HUES64 (cell line): ENCODE results near the gene SLC1A2.

Experiments
- H3K27ac ChIP-seq: 2 replicates; pipeline ENCODE4 v1.7.0; 2013; ENCODE audit warnings: low read depth, low read length, inconsistent platforms
- H3K27me3 ChIP-seq: 2 replicates; pipeline ENCODE4 v1.6.1; 2013; ENCODE audit warnings: mild to moderate bottlenecking, low read length; ENCODE audit not compliant: insufficient read depth
- H3K36me3 ChIP-seq: 2 replicates; pipeline ENCODE4 v1.6.1; 2013; ENCODE audit warnings: mild to moderate bottlenecking, low read length; ENCODE audit not compliant: insufficient read depth
- H3K4me1 ChIP-seq: 2 replicates; pipeline ENCODE4 v1.6.1; 2013; ENCODE audit warnings: mild to moderate bottlenecking, low read length, moderate library complexity; ENCODE audit not compliant: insufficient read depth
- H3K4me3 ChIP-seq: 2 replicates; pipeline ENCODE4 v1.5.1; 2013; ENCODE audit warnings: mild to moderate bottlenecking, low read length, moderate library complexity
- H3K9ac ChIP-seq: 2 replicates; pipeline ENCODE4 v1.6.1; 2013; ENCODE audit warnings: mild to moderate bottlenecking, low read depth, low read length
- H3K9me3 ChIP-seq: 2 replicates; pipeline ENCODE4 v1.6.1; 2013; ENCODE audit warnings: low read depth, low read length; ENCODE audit not compliant: insufficient read depth
- WGBS: fragments of 150-250, 120-280 bp; methylation state at CpG from one replicate; pipeline ENCODE4 v1.1.7; 2013; ENCODE audit warnings: missing lambda C conversion rate; 5-methylcytosine and 5-hydroxymethylcytosine counted together

The SLC1A2 gene

GRCh38 chr11:35335226-35335625 lies 84.1 kb downstream of the SLC1A2 start:
- Histone ChIP-seq H3K27ac (no peak overlapping the region), H3K36me3 (no peaks in the 10 kb centered on the region), H3K9me3 (0 out of 2 replicates have a peak, but pooled peaks cover 8% of the 10 kb centered on the region), H3K4me1 (no peaks in the 10 kb centered on the region), H3K4me3 (no peak overlapping the region), H3K9ac (no peak overlapping the region), H3K27me3 (no peaks in the 10 kb centered on the region)
- 98% methylated on average over 2 of the region's 2 CpGs for WGBS

- no peaks in the 10 kb centered on the region for H3K36me3 ChIP-seq
- H3K27ac ChIP-seq = no peak overlapping the region
- peaks cover 6% of the 10 kb centered on the region; the same call in 1 of the 2 replicates for H3K27me3 ChIP-seq
- WGBS = 88% methylated on average over 5 of the region's 5 CpGs
- no peaks in the 10 kb centered on the region for H3K4me1 ChIP-seq
- H3K9me3 ChIP-seq = 0 out of 2 replicates have a peak, but pooled peaks cover 8% of the 10 kb centered on the region
- H3K9ac ChIP-seq = no peak overlapping the region
- no peak overlapping the region for H3K4me3 ChIP-seq
Measured at GRCh38 chr11:35334385-35335090, 84.8 kb downstream of the SLC1A2 start.

- H3K4me1 ChIP-seq = no peaks in the 10 kb centered on the region
- H3K27me3 ChIP-seq = peaks cover 8% of the 10 kb centered on the region; the same call in 1 of the 2 replicates
- no peak overlapping the region for H3K9ac ChIP-seq
- no peaks in the 10 kb centered on the region for H3K36me3 ChIP-seq
- H3K4me3 ChIP-seq = no peak overlapping the region
- WGBS = 100% methylated on average over 2 of the region's 2 CpGs
- H3K9me3 ChIP-seq = 0 out of 2 replicates have a peak, but pooled peaks cover 8% of the 10 kb centered on the region
- no peak overlapping the region for H3K27ac ChIP-seq
Measured at GRCh38 chr11:35332524-35332923, 86.8 kb downstream of the SLC1A2 start.

- WGBS = 83% methylated on average over 2 of the region's 2 CpGs
- H3K36me3 ChIP-seq = no peaks in the 10 kb centered on the region
- peaks cover 8% of the 10 kb centered on the region; the same call in 1 of the 2 replicates for H3K27me3 ChIP-seq
- H3K4me1 ChIP-seq = no peaks in the 10 kb centered on the region
- H3K9me3 ChIP-seq = 0 out of 2 replicates have a peak, but pooled peaks cover 8% of the 10 kb centered on the region
- no peak overlapping the region for H3K27ac ChIP-seq
- H3K9ac ChIP-seq = no peak overlapping the region
- H3K4me3 ChIP-seq = no peak overlapping the region
Measured at GRCh38 chr11:35330931-35331330, 88.4 kb downstream of the SLC1A2 start.

- 0 out of 2 replicates have a peak, but pooled peaks cover 8% of the 10 kb centered on the region for H3K9me3 ChIP-seq
- H3K9ac ChIP-seq = no peak overlapping the region
- no peak overlapping the region for H3K27ac ChIP-seq
- 66% methylated on average over 3 of the region's 3 CpGs for WGBS
- H3K4me3 ChIP-seq = no peak overlapping the region
- H3K27me3 ChIP-seq = peaks cover 8% of the 10 kb centered on the region; the same call in 1 of the 2 replicates
- no peaks in the 10 kb centered on the region for H3K36me3 ChIP-seq
- H3K4me1 ChIP-seq = no peaks in the 10 kb centered on the region
Measured at GRCh38 chr11:35330156-35330889, 89.0 kb downstream of the SLC1A2 start.

GRCh38 chr11:35327829-35328228 lies 91.5 kb downstream of the SLC1A2 start:
- WGBS = 83% methylated on average over 1 of the region's 1 CpG
- Histone ChIP-seq H3K9ac (no peak overlapping the region), H3K27ac (no peak overlapping the region), H3K27me3 (peaks cover 8% of the 10 kb centered on the region; the same call in 1 of the 2 replicates), H3K9me3 (0 out of 2 replicates have a peak, but pooled peaks cover 8% of the 10 kb centered on the region), H3K4me3 (no peak overlapping the region), H3K4me1 (no peaks in the 10 kb centered on the region), H3K36me3 (no peaks in the 10 kb centered on the region)

- Histone ChIP-seq H3K36me3 (no peaks in the 10 kb centered on the region), H3K9ac (no peak overlapping the region), H3K27ac (no peak overlapping the region), H3K9me3 (0 out of 2 replicates have a peak, but pooled peaks cover 2% of the 10 kb centered on the region), H3K4me1 (no peaks in the 10 kb centered on the region; the same call in 1 of the 2 replicates), H3K27me3 (peaks cover 8% of the 10 kb centered on the region; the same call in 1 of the 2 replicates), H3K4me3 (no peak overlapping the region)
- WGBS = 96% methylated on average over 3 of the region's 3 CpGs
Measured at GRCh38 chr11:35326266-35326879, 93.0 kb downstream of the SLC1A2 start.

- Histone ChIP-seq H3K9ac (no peak overlapping the region), H3K27ac (no peak overlapping the region), H3K36me3 (no peaks in the 10 kb centered on the region), H3K4me3 (no peak overlapping the region), H3K27me3 (peaks cover 6% of the 10 kb centered on the region; the same call in 1 of the 2 replicates), H3K9me3 (no peaks in the 10 kb centered on the region), H3K4me1 (no peaks in the 10 kb centered on the region; the same call in none of the 2 replicates)
- WGBS = 91% methylated on average over 3 of the region's 3 CpGs
Measured at GRCh38 chr11:35324981-35325380, 94.4 kb downstream of the SLC1A2 start.

- H3K9me3 ChIP-seq = no peaks in the 10 kb centered on the region
- no peak overlapping the region for H3K4me3 ChIP-seq
- no peaks in the 10 kb centered on the region for H3K36me3 ChIP-seq
- no peaks in the 10 kb centered on the region; the same call in none of the 2 replicates for H3K4me1 ChIP-seq
- no peaks in the 10 kb centered on the region; the same call in 1 of the 2 replicates for H3K27me3 ChIP-seq
- no peak overlapping the region for H3K27ac ChIP-seq
- H3K9ac ChIP-seq = no peak overlapping the region
Measured at GRCh38 chr11:35324183-35324886, 95.0 kb downstream of the SLC1A2 start.

GRCh38 chr11:35323076-35323868 lies 96.1 kb downstream of the SLC1A2 start:
- no peaks in the 10 kb centered on the region; the same call in none of the 2 replicates for H3K4me1 ChIP-seq
- H3K27me3 ChIP-seq = no peaks in the 10 kb centered on the region; the same call in 1 of the 2 replicates
- 94% methylated on average over 9 of the region's 9 CpGs for WGBS

More at GRCh38 chr11:35323076-35323868, 96.1 kb downstream of the SLC1A2 start:
- Histone ChIP-seq H3K27ac (no peak overlapping the region), H3K9ac (no peak overlapping the region), H3K4me3 (no peak overlapping the region), H3K36me3 (no peaks in the 10 kb centered on the region), H3K9me3 (no peaks in the 10 kb centered on the region)
